Liver (tissue), 9 donors: ENCODE results near the gene IKZF1. TPM values are rescaled to one million over a fixed set of nuclear protein-coding genes. Genes with fewer than 3 reads are reported as not detected.

ENCODE experiments used
- DNase-seq: peaks from one replicate; pipeline ENCODE4 v3.0.0-alpha.2; 2017; ENCODE audit warnings: low spot score
- H3K27ac ChIP-seq, 2 donors: one replicate each; pipeline ENCODE4 v1.7.0; 2013; ENCODE audit warnings: inconsistent platforms in 2 of 2, low read length in 2 of 2, control low read depth in 1 of 2, low read depth in 1 of 2, mild to moderate bottlenecking in 1 of 2
- H3K27me3 ChIP-seq, 4 donors: one replicate each; pipeline versions ENCODE4 v1.6.1 to v1.7.0; 2013; ENCODE audit warnings: low read length in 3 of 4, inconsistent platforms in 1 of 4, mild to moderate bottlenecking in 1 of 4, moderate library complexity in 1 of 4; ENCODE audit not compliant: control insufficient read depth in 4 of 4, insufficient read depth in 4 of 4
- H3K36me3 ChIP-seq, 4 donors: one replicate each; pipeline versions ENCODE4 v1.6.1 to v1.7.0; 2013; ENCODE audit warnings: low read length in 3 of 4, mild to moderate bottlenecking in 3 of 4, low read depth in 1 of 4, moderate library complexity in 1 of 4; ENCODE audit not compliant: control insufficient read depth in 4 of 4, insufficient read depth in 3 of 4
- H3K4me1 ChIP-seq, 4 donors: one replicate each; pipeline versions ENCODE4 v1.6.1 to v1.7.0; 2013; ENCODE audit warnings: low read length in 3 of 4, mild to moderate bottlenecking in 3 of 4, moderate library complexity in 1 of 4; ENCODE audit not compliant: control insufficient read depth in 4 of 4, insufficient read depth in 4 of 4
- H3K4me3 ChIP-seq, 3 donors: one replicate each; pipeline versions ENCODE4 v1.6.1 to v1.7.0; 2013; ENCODE audit warnings: low read length in 3 of 3, control low read depth in 1 of 3, low read depth in 1 of 3, mild to moderate bottlenecking in 1 of 3
- H3K9ac ChIP-seq, 2 donors: one replicate each; pipeline ENCODE4 v1.7.0; 2013; ENCODE audit warnings: low read length in 2 of 2, mild to moderate bottlenecking in 2 of 2, moderate library complexity in 2 of 2, control low read depth in 1 of 2, low read depth in 1 of 2
- H3K9me3 ChIP-seq, 4 donors: one replicate each; pipeline versions ENCODE4 v1.6.1 to v1.7.0; 2013; ENCODE audit warnings: low read length in 3 of 4; ENCODE audit not compliant: control insufficient read depth in 4 of 4
- EGR1 ChIP-seq, 2 donors: IDR thresholded peaks; 2 replicates each; pipeline ENCODE4 v1.6.1; 2016 to 2018; ENCODE audit warnings: antibody characterized with exemption in 2 of 2, low read depth in 2 of 2
- FOXA1 ChIP-seq: IDR thresholded peaks from 2 replicates; pipeline ENCODE4 v1.6.1; 2016; ENCODE audit warnings: antibody characterized with exemption
- FOXA2 ChIP-seq: IDR thresholded peaks from 2 replicates; pipeline ENCODE4 v1.6.1; 2016; ENCODE audit warnings: antibody characterized with exemption
- GABPA ChIP-seq, 2 donors: IDR thresholded peaks in 1 of 2; conservative IDR thresholded peaks in 1 of 2; 2 replicates each; pipeline ENCODE4 v1.6.1; 2016; ENCODE audit warnings: antibody characterized with exemption in 2 of 2, mild to moderate bottlenecking in 1 of 2, moderate library complexity in 1 of 2
- HNF4A ChIP-seq, 2 donors: conservative IDR thresholded peaks; 2 replicates each; pipeline ENCODE4 v1.6.1; 2016; ENCODE audit warnings: antibody characterized with exemption in 2 of 2, mild to moderate bottlenecking in 2 of 2
- HNF4G ChIP-seq: IDR thresholded peaks from 2 replicates; pipeline ENCODE4 v1.6.1; 2016; ENCODE audit warnings: antibody characterized with exemption
- JUND ChIP-seq, 2 donors: IDR thresholded peaks; 2 replicates each; pipeline ENCODE4 v1.6.1; 2016; ENCODE audit warnings: antibody characterized with exemption in 2 of 2
- NR2F2 ChIP-seq: IDR thresholded peaks from 2 replicates; pipeline ENCODE4 v1.6.1; 2016; ENCODE audit warnings: antibody characterized with exemption
- RAD21 ChIP-seq, 2 donors: IDR thresholded peaks; 2 replicates each; pipeline ENCODE4 v1.6.1; 2016; ENCODE audit warnings: antibody characterized with exemption in 2 of 2, mild to moderate bottlenecking in 2 of 2
- RXRA ChIP-seq, 2 donors: IDR thresholded peaks; 2 replicates each; pipeline ENCODE4 v1.6.1; 2017 to 2018; ENCODE audit warnings: antibody characterized with exemption in 2 of 2, mild to moderate bottlenecking in 1 of 2
- SP1 ChIP-seq: IDR thresholded peaks from 2 replicates; pipeline ENCODE4 v1.6.1; 2018; ENCODE audit warnings: antibody characterized with exemption, mild to moderate bottlenecking
- TAF1 ChIP-seq: conservative IDR thresholded peaks from 2 replicates; pipeline ENCODE4 v1.6.1; 2016; ENCODE audit warnings: antibody characterized with exemption, mild to moderate bottlenecking
- YY1 ChIP-seq: IDR thresholded peaks from 2 replicates; pipeline ENCODE4 v1.6.1; 2016; ENCODE audit warnings: antibody characterized with exemption, mild to moderate bottlenecking
- whole genome bisulfite sequencing: extraction: QIAGEN DNeasy Blood & Tissue Kit; methylation state at CpG from one replicate; pipeline ENCODE4 v1.1.7; 2013; 5-methylcytosine and 5-hydroxymethylcytosine counted together
- polyA plus RNA-seq, 2 donors: library from polyadenylated mRNA; stranded (reverse) in 1 of 2; unstranded in 1 of 2; fragments of 200-250 nt in 1 of 2; fragments of >200 nt in 1 of 2; fragmentation: Nextera tagmentation in 1 of 2; extraction: Ambion mirVana in 1 of 2; gene quantifications; one replicate each; pipeline versions ENCODE4 v1.2.1 to v1.2.3, GENCODE V29; 2013 to 2015
- total RNA-seq, 2 donors: library from RNA; depleted of rRNA; stranded (reverse); fragments of >200 nt; gene quantifications; one replicate each; pipeline ENCODE4 v1.2.3, GENCODE V29; 2014
- TF ChIP-seq, protein P1 (sequence below): IDR thresholded peaks from 2 replicates; pipeline ENCODE4 v1.6.1; 2016; ENCODE audit warnings: antibody characterized with exemption
- TF ChIP-seq, protein P2 (sequence below): IDR thresholded peaks from 2 replicates; pipeline ENCODE4 v1.6.1; 2016; ENCODE audit warnings: antibody characterized with exemption
- TF ChIP-seq, protein P3 (sequence below): fragments of 150-350 bp; IDR thresholded peaks from 2 replicates; pipeline ENCODE4 v1.5.1; 2017; ENCODE audit warnings: improper control_type of control experiment, low read depth, low read length; ENCODE audit not compliant: missing input control
- TF ChIP-seq, protein P4 (sequence below): IDR thresholded peaks from 2 replicates; pipeline ENCODE4 v1.6.1; 2016; ENCODE audit warnings: antibody characterized with exemption, mild to moderate bottlenecking
- TF ChIP-seq, protein P5 (sequence below): IDR thresholded peaks from 2 replicates; pipeline ENCODE4 v1.6.1; 2016; ENCODE audit warnings: antibody characterized with exemption
- donor health status: healthy.
- donor health status: healthy.
- donor health status: healthy.
- donor health status: healthy.
- donor health status: healthy.

IKZF1 gene
- total and polyA plus RNA-seq, 4 donors: 1.6 to 43.5 (median 6.2) TPM

DNA sequence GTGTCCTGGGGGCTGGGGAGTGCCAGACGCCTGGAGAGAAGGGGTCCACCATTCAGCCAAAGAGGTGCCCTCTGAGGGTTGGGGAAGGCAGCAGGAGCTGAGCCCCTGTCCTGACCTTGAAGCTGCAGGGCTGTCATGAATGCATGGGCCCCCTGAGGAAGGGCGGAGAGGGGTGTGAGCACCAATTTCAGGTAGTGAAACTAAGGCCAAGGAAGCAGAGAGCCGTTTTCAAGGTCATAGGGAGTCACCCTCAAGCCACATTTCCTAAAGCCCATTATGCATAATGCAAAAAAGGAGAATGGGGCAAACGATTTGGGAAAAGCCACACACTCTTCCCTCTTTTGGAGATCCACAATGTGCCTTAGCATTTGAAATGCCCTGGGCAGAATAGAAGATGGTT lies 108.5 kb downstream of the IKZF1 start:
- no peak for DNase-seq
- H3K4me1 ChIP-seq: no peaks in the 10 kb centered on the region
- H3K27ac ChIP-seq: no peak overlapping the region
- no peaks in the 10 kb centered on the region for H3K9me3 ChIP-seq
- no peak overlapping the region for H3K9ac ChIP-seq
- TF ChIP-seq, protein P1, sequence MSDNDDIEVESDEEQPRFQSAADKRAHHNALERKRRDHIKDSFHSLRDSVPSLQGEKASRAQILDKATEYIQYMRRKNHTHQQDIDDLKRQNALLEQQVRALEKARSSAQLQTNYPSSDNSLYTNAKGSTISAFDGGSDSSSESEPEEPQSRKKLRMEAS: no peak
- TF ChIP-seq FOXA1: no peak
- TF ChIP-seq RXRA (IDR thresholded peaks at IDR 0.05): no peak
- TF ChIP-seq TAF1: no peak
- TF ChIP-seq RAD21 (IDR thresholded peaks at IDR 0.05): no peak
- TF ChIP-seq, protein P2, sequence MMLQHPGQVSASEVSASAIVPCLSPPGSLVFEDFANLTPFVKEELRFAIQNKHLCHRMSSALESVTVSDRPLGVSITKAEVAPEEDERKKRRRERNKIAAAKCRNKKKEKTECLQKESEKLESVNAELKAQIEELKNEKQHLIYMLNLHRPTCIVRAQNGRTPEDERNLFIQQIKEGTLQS: no peak
- no peak for TF ChIP-seq FOXA2
- no peak for TF ChIP-seq HNF4G
- no peak for TF ChIP-seq GABPA (IDR thresholded peaks at IDR 0.05 in 1 of 2, conservative IDR thresholded peaks at IDR 0.05 in 1 of 2)
- TF ChIP-seq, protein P3, sequence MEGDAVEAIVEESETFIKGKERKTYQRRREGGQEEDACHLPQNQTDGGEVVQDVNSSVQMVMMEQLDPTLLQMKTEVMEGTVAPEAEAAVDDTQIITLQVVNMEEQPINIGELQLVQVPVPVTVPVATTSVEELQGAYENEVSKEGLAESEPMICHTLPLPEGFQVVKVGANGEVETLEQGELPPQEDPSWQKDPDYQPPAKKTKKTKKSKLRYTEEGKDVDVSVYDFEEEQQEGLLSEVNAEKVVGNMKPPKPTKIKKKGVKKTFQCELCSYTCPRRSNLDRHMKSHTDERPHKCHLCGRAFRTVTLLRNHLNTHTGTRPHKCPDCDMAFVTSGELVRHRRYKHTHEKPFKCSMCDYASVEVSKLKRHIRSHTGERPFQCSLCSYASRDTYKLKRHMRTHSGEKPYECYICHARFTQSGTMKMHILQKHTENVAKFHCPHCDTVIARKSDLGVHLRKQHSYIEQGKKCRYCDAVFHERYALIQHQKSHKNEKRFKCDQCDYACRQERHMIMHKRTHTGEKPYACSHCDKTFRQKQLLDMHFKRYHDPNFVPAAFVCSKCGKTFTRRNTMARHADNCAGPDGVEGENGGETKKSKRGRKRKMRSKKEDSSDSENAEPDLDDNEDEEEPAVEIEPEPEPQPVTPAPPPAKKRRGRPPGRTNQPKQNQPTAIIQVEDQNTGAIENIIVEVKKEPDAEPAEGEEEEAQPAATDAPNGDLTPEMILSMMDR: no peak
- TF ChIP-seq NR2F2: no peak
- no peaks in the 10 kb centered on the region for H3K36me3 ChIP-seq
- WGBS: 58% methylated on average over 4 of the region's 4 CpGs
- H3K4me3 ChIP-seq: no peak overlapping the region
- no peaks in the 10 kb centered on the region for H3K27me3 ChIP-seq

DNA sequence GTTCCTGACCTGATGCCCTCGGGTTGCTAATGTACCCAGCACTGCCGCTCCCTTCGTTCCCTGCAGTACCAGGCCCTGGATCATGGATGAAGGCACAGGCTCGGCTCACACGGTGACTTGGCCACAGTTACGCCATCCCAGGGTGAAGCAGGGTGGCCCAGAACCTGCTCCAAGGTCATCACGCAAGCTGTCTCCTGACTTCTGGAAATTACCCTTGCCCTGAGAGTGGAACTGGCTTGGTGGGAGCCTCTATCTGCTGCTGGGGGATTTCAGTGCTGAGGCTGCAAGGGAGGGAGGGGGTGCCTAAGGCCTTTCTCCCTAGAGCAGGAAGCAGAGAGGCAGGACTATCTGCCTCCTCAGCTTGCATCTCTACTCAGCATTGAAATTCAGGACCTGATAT lies 109.0 kb downstream of the IKZF1 start:
- no peak overlapping the region for H3K9ac ChIP-seq
- no peaks in the 10 kb centered on the region for H3K36me3 ChIP-seq
- no peaks in the 10 kb centered on the region for H3K9me3 ChIP-seq
- H3K27ac ChIP-seq: no peak overlapping the region
- H3K4me1 ChIP-seq: no peaks in the 10 kb centered on the region
- no peaks in the 10 kb centered on the region for H3K27me3 ChIP-seq
- no peak for DNase-seq
- TF ChIP-seq, protein P3: no peak
- TF ChIP-seq, protein P1: no peak
- TF ChIP-seq NR2F2 (no peak), RXRA (IDR thresholded peaks at IDR 0.05) (no peak), SP1 (no peak), HNF4A (conservative IDR thresholded peaks at IDR 0.05) (no peak), GABPA (IDR thresholded peaks at IDR 0.05 in 1 of 2, conservative IDR thresholded peaks at IDR 0.05 in 1 of 2) (no peak), EGR1 (IDR thresholded peaks at IDR 0.05; ENCODE audit: low read depth in 2 of 2) (no peak), FOXA1 (no peak), YY1 (no peak), HNF4G (no peak), JUND (IDR thresholded peaks at IDR 0.05) (no peak), TAF1 (no peak), RAD21 (IDR thresholded peaks at IDR 0.05) (no peak)
- TF ChIP-seq, protein P2: no peak
- TF ChIP-seq, protein P4, sequence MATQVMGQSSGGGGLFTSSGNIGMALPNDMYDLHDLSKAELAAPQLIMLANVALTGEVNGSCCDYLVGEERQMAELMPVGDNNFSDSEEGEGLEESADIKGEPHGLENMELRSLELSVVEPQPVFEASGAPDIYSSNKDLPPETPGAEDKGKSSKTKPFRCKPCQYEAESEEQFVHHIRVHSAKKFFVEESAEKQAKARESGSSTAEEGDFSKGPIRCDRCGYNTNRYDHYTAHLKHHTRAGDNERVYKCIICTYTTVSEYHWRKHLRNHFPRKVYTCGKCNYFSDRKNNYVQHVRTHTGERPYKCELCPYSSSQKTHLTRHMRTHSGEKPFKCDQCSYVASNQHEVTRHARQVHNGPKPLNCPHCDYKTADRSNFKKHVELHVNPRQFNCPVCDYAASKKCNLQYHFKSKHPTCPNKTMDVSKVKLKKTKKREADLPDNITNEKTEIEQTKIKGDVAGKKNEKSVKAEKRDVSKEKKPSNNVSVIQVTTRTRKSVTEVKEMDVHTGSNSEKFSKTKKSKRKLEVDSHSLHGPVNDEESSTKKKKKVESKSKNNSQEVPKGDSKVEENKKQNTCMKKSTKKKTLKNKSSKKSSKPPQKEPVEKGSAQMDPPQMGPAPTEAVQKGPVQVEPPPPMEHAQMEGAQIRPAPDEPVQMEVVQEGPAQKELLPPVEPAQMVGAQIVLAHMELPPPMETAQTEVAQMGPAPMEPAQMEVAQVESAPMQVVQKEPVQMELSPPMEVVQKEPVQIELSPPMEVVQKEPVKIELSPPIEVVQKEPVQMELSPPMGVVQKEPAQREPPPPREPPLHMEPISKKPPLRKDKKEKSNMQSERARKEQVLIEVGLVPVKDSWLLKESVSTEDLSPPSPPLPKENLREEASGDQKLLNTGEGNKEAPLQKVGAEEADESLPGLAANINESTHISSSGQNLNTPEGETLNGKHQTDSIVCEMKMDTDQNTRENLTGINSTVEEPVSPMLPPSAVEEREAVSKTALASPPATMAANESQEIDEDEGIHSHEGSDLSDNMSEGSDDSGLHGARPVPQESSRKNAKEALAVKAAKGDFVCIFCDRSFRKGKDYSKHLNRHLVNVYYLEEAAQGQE: no peak
- TF ChIP-seq, protein P5, sequence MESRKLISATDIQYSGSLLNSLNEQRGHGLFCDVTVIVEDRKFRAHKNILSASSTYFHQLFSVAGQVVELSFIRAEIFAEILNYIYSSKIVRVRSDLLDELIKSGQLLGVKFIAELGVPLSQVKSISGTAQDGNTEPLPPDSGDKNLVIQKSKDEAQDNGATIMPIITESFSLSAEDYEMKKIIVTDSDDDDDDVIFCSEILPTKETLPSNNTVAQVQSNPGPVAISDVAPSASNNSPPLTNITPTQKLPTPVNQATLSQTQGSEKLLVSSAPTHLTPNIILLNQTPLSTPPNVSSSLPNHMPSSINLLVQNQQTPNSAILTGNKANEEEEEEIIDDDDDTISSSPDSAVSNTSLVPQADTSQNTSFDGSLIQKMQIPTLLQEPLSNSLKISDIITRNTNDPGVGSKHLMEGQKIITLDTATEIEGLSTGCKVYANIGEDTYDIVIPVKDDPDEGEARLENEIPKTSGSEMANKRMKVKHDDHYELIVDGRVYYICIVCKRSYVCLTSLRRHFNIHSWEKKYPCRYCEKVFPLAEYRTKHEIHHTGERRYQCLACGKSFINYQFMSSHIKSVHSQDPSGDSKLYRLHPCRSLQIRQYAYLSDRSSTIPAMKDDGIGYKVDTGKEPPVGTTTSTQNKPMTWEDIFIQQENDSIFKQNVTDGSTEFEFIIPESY: no peak
- 90% methylated on average over 7 of the region's 7 CpGs for whole genome bisulfite sequencing
- H3K4me3 ChIP-seq: no peak overlapping the region
